GM23338 (cell line): Measurements from ENCODE around the gene CCDC59. TPM values are rescaled to one million over a fixed set of nuclear protein-coding genes. Genes with fewer than 3 reads are reported as not detected.

Experiments used
- ATAC-seq: fragments of 200-7000 bp; cut with Tn5 transposase; 3 replicates; pipeline ENCODE4 v1.9.1; 2020
- DNase-seq: peaks from one replicate; pipeline ENCODE4 v3.0.0-alpha.2; 2015; ENCODE audit warnings: low spot score
- H2AFZ ChIP-seq: fragments of 200-600 bp; sonication (generic); 2 replicates; pipeline ENCODE4 v1.8.0; 2016; ENCODE audit warnings: antibody characterized with exemption, mild to moderate bottlenecking, moderate library complexity
- H3F3A ChIP-seq: fragments of 200-600 bp; sonication (generic); replicated peaks from 2 replicates; pipeline ENCODE4 v1.8.0; 2017; ENCODE audit warnings: antibody characterized with exemption, mixed run types, low read depth
- H3K27ac ChIP-seq: fragments of 200-600 bp; sonication (generic); 2 replicates; pipeline ENCODE4 v1.6.1; 2016; ENCODE audit warnings: low read depth
- H3K27me3 ChIP-seq: fragments of 200-600 bp; sonication (generic); 2 replicates; pipeline ENCODE4 v1.8.0; 2016; ENCODE audit warnings: mild to moderate bottlenecking, mixed run types, moderate library complexity; ENCODE audit not compliant: insufficient read depth
- H3K36me3 ChIP-seq: fragments of 200-600 bp; sonication (generic); 2 replicates; pipeline ENCODE4 v1.8.0; 2016; ENCODE audit warnings: mild to moderate bottlenecking; ENCODE audit not compliant: insufficient read depth
- H3K4me1 ChIP-seq: fragments of 200-600 bp; sonication (generic); 2 replicates; pipeline ENCODE4 v1.8.0; 2016; ENCODE audit warnings: mild to moderate bottlenecking, moderate library complexity; ENCODE audit not compliant: insufficient read depth
- H3K4me2 ChIP-seq: fragments of 200-600 bp; sonication (generic); 2 replicates; pipeline ENCODE4 v1.7.1; 2017; ENCODE audit warnings: mixed run types
- H3K4me3 ChIP-seq: fragments of 200-600 bp; sonication (generic); 2 replicates; pipeline ENCODE4 v1.6.1; 2016; ENCODE audit warnings: mixed run types
- H3K79me2 ChIP-seq: fragments of 200-600 bp; sonication (generic); replicated peaks from 2 replicates; pipeline ENCODE4 v1.8.0; 2017; ENCODE audit warnings: mild to moderate bottlenecking; ENCODE audit not compliant: insufficient read depth
- H3K9me2 ChIP-seq: fragments of 200-600 bp; sonication (generic); 2 replicates; pipeline ENCODE4 v1.8.0; 2017; ENCODE audit not compliant: insufficient read depth
- H4K20me1 ChIP-seq: fragments of 200-600 bp; sonication (generic); replicated peaks from 2 replicates; pipeline ENCODE4 v1.8.0; 2017; ENCODE audit warnings: mild to moderate bottlenecking; ENCODE audit not compliant: insufficient read depth
- H3K27ac Mint-ChIP-seq: 2 replicates; pipeline ENCODE4 v1.8.0; 2020; ENCODE audit warnings: inconsistent platforms, mild to moderate bottlenecking, moderate library complexity, mixed read lengths
- H3K27me3 Mint-ChIP-seq: 3 replicates; pipeline ENCODE4 v1.8.0; 2022; ENCODE audit warnings: low read depth, mild to moderate bottlenecking, moderate library complexity, mixed read lengths, inconsistent platforms; ENCODE audit not compliant: insufficient read depth, poor library complexity
- H3K36me3 Mint-ChIP-seq: 3 replicates; pipeline ENCODE4 v1.8.0; 2021; ENCODE audit warnings: low read depth, mild to moderate bottlenecking, inconsistent platforms, moderate library complexity, mixed read lengths
- H3K4me1 Mint-ChIP-seq: 3 replicates; pipeline ENCODE4 v1.8.0; 2020; ENCODE audit warnings: mild to moderate bottlenecking, inconsistent platforms, mixed read lengths
- H3K4me3 Mint-ChIP-seq: 3 replicates; pipeline ENCODE4 v1.8.0; 2021; ENCODE audit warnings: moderate library complexity, mild to moderate bottlenecking, inconsistent platforms, mixed read lengths
- H3K9me3 Mint-ChIP-seq: 3 replicates; pipeline ENCODE4 v1.8.0; 2020; ENCODE audit warnings: moderate library complexity, mild to moderate bottlenecking, inconsistent platforms, mixed read lengths
- CTCF ChIP-seq, 2 experiments: fragments of 200-600 bp in 1 of 2; sonication (generic) in 1 of 2; conservative IDR thresholded peaks; 2 replicates each; pipeline versions ENCODE4 v1.5.1 to v1.6.1; 2016 to 2017; ENCODE audit warnings: antibody characterized with exemption in 2 of 2, low read depth in 2 of 2, mild to moderate bottlenecking in 2 of 2, moderate library complexity in 1 of 2
- ZNF462 ChIP-seq: fragments of 250-450 bp; sonication (Bioruptor Pico); IDR thresholded peaks from 2 replicates; pipeline ENCODE4 v1.5.0; 2020; ENCODE audit warnings: mild to moderate bottlenecking, moderate library complexity
- polyA plus RNA-seq: library from polyadenylated mRNA; unstranded; fragments of >200 nt; fragmentation: Nextera tagmentation; extraction: Ambion mirVana; gene quantifications from 2 replicates; pipeline ENCODE4 v1.2.1, GENCODE V29; 2016
- total RNA-seq: library from RNA; depleted of rRNA; stranded (reverse); fragments of >200 nt; shearing (Covaris generic); gene quantifications from 2 replicates; pipeline ENCODE4 v1.2.3, GENCODE V29; 2014

Gene CCDC59
- total and polyA plus RNA-seq, 2 experiments from 2014 or later, result 52.2 to 197 TPM

- H2AFZ ChIP-seq, result no peak overlapping the region
- no peaks in the 10 kb centered on the region for H3K4me1 ChIP-seq
- no peak overlapping the region for H3K4me3 Mint-ChIP-seq
- no peaks in the 10 kb centered on the region for H3K27me3 ChIP-seq
- H3K36me3 ChIP-seq, result no peaks in the 10 kb centered on the region
- H3F3A ChIP-seq, result no peaks in the 10 kb centered on the region
- H3K4me2 ChIP-seq, result no peak overlapping the region
- no peaks in the 10 kb centered on the region for H3K27me3 Mint-ChIP-seq
- H3K79me2 ChIP-seq, result no peaks in the 10 kb centered on the region
- H3K4me1 Mint-ChIP-seq, result peaks cover 14% of the 10 kb centered on the region; the same call in 2 of the 3 replicates
- H3K9me2 ChIP-seq, result no peaks in the 10 kb centered on the region
- no peaks in the 10 kb centered on the region for H3K36me3 Mint-ChIP-seq
- TF ChIP-seq CTCF (conservative IDR thresholded peaks at IDR 0.05; ENCODE audit: low read depth in 2 of 2), result peak in 1 of 2 experiments; percentile 83; a peak in 3 of 4 replicates
- TF ChIP-seq ZNF462 (CRISPR knock-in tag), result no peak
- no peak overlapping the region for H3K4me3 ChIP-seq
- H4K20me1 ChIP-seq, result no peaks in the 10 kb centered on the region
- H3K27ac ChIP-seq, result no peak overlapping the region
- no peaks in the 10 kb centered on the region; the same call in 2 of the 3 replicates for H3K9me3 Mint-ChIP-seq
- DNase-seq (peak; percentile 51), ATAC-seq (no peak)
- H3K27ac Mint-ChIP-seq, result no peak overlapping the region
Observed at GRCh38 chr12:82326905-82327503, 31.2 kb downstream of the CCDC59 start.
